Measurements from ENCODE around the gene LRRC4C. TPM values are rescaled to one million over a fixed set of nuclear protein-coding genes. Genes with fewer than 3 reads are reported as not detected.

Gene LRRC4C
- total and polyA plus RNA-seq, 2 donors (not counting 1 experiment from before 2014, with no cell fraction given) = under 0.01 to 0.02 TPM

DNA sequence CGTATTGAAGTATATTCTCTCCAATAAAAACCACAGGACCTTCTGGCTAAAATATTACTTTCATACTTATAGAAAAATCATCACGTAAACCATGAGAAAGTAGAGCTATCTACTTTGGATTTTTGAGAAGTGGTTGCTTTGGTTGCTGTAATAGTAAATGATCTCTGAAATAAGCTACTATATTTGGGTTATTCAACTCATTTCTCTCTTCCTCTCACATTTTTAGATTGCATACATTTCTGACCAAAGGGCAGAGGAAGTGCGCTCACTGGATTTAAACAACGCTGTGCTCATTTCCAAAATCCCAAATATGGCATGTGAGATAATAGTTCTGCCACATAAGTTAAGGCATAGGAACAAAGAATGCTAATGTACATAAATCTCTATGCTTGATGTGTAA lies 357.0 kb downstream of the LRRC4C start:
- no peak overlapping the region for H3K27ac ChIP-seq (ENCODE audit: insufficient read depth, low read length)
- no peaks in the 10 kb centered on the region for H3K36me3 ChIP-seq (ENCODE audit: control insufficient read depth, insufficient read depth, low read length)
- H3K4me3 ChIP-seq (replicated peaks in 1 of 4; ENCODE audit: control extremely low read depth in 1 of 4, insufficient read depth in 1 of 4, low read depth in 3 of 4, low read length in 4 of 4) = no peak overlapping the region
- no peak overlapping the region for H2AFZ ChIP-seq (ENCODE audit: low read length)
- no peak overlapping the region for H3K4me2 ChIP-seq (ENCODE audit: extremely low read depth, insufficient read depth, low read length)
- H3K4me1 ChIP-seq (ENCODE audit: control insufficient read depth, extremely low read depth, insufficient read depth, low read length) = no peaks in the 10 kb centered on the region
- H3K9ac ChIP-seq (ENCODE audit: insufficient read depth, low read length) = no peak overlapping the region
- no peak for TF ChIP-seq EZH2 (IDR thresholded peaks at IDR 0.05; ENCODE audit: low read length, missing control alignments)
- TF ChIP-seq, protein P1, sequence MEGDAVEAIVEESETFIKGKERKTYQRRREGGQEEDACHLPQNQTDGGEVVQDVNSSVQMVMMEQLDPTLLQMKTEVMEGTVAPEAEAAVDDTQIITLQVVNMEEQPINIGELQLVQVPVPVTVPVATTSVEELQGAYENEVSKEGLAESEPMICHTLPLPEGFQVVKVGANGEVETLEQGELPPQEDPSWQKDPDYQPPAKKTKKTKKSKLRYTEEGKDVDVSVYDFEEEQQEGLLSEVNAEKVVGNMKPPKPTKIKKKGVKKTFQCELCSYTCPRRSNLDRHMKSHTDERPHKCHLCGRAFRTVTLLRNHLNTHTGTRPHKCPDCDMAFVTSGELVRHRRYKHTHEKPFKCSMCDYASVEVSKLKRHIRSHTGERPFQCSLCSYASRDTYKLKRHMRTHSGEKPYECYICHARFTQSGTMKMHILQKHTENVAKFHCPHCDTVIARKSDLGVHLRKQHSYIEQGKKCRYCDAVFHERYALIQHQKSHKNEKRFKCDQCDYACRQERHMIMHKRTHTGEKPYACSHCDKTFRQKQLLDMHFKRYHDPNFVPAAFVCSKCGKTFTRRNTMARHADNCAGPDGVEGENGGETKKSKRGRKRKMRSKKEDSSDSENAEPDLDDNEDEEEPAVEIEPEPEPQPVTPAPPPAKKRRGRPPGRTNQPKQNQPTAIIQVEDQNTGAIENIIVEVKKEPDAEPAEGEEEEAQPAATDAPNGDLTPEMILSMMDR (conservative IDR thresholded peaks at IDR 0.05 in 1 of 2, IDR thresholded peaks at IDR 0.05 in 1 of 2; ENCODE audit: low read depth in 1 of 2, low read length in 2 of 2) = no peak
- no peak for DNase-seq (ENCODE audit: low read depth in 2 of 2)
- no peaks in the 10 kb centered on the region for H3K79me2 ChIP-seq (ENCODE audit: control insufficient read depth, insufficient read depth, low read length)
- H3K27me3 ChIP-seq (ENCODE audit: control insufficient read depth, insufficient read depth, low read length) = no peaks in the 10 kb centered on the region
- H4K20me1 ChIP-seq (ENCODE audit: control insufficient read depth, extremely low read depth, insufficient read depth, low read length) = no peaks in the 10 kb centered on the region
- no peaks in the 10 kb centered on the region for H3K9me3 ChIP-seq (ENCODE audit: control insufficient read depth, insufficient read depth, low read depth, low read length)

GRCh38 chr11:41099654-41100053 lies 359.8 kb downstream of the LRRC4C start:
- no peak overlapping the region for H2AFZ ChIP-seq (ENCODE audit: low read length)
- H3K4me1 ChIP-seq (ENCODE audit: control insufficient read depth, extremely low read depth, insufficient read depth, low read length) = no peaks in the 10 kb centered on the region
- peak in 1 of 2 donors; percentile 19 for DNase-seq (ENCODE audit: low read depth in 2 of 2)
- no peaks in the 10 kb centered on the region for H4K20me1 ChIP-seq (ENCODE audit: control insufficient read depth, extremely low read depth, insufficient read depth, low read length)
- H3K79me2 ChIP-seq (ENCODE audit: control insufficient read depth, insufficient read depth, low read length) = no peaks in the 10 kb centered on the region
- no peak overlapping the region for H3K4me3 ChIP-seq (replicated peaks in 1 of 4; ENCODE audit: control extremely low read depth in 1 of 4, insufficient read depth in 1 of 4, low read depth in 3 of 4, low read length in 4 of 4)
- no peak overlapping the region for H3K4me2 ChIP-seq (ENCODE audit: extremely low read depth, insufficient read depth, low read length)
- H3K36me3 ChIP-seq (ENCODE audit: control insufficient read depth, insufficient read depth, low read length) = no peaks in the 10 kb centered on the region
- H3K27ac ChIP-seq (ENCODE audit: insufficient read depth, low read length) = no peak overlapping the region
- TF ChIP-seq, protein P1 (conservative IDR thresholded peaks at IDR 0.05 in 1 of 2, IDR thresholded peaks at IDR 0.05 in 1 of 2; ENCODE audit: low read depth in 1 of 2, low read length in 2 of 2) = no peak
- no peak for TF ChIP-seq EZH2 (IDR thresholded peaks at IDR 0.05; ENCODE audit: low read length, missing control alignments)
- no peak overlapping the region for H3K9ac ChIP-seq (ENCODE audit: insufficient read depth, low read length)
- H3K27me3 ChIP-seq (ENCODE audit: control insufficient read depth, insufficient read depth, low read length) = no peaks in the 10 kb centered on the region
- H3K9me3 ChIP-seq (ENCODE audit: control insufficient read depth, insufficient read depth, low read depth, low read length) = no peaks in the 10 kb centered on the region

DNA sequence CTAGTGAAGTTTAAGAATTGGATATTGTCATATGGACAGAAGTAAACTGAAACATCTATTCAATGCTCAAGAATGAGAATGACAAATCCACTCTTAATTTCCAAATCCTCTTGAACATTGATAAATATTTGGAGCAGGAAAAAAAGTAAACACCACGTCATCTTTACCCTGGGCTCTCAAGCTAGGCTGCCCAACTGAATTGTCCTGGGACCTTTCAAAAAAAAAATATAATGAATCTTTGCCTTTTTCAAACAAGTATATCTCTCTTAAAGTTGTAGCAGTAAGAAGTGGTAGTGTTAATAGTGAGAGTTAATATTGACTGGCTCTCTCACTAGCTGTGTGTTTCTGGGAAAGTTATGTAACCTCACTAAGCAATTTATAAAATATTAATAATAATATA lies 374.3 kb downstream of the LRRC4C start:
- Histone ChIP-seq H3K4me2 (ENCODE audit: extremely low read depth, insufficient read depth, low read length) (no peak overlapping the region), H4K20me1 (ENCODE audit: control insufficient read depth, extremely low read depth, insufficient read depth, low read length) (no peaks in the 10 kb centered on the region), H3K4me3 (replicated peaks in 1 of 4; ENCODE audit: control extremely low read depth in 1 of 4, insufficient read depth in 1 of 4, low read depth in 3 of 4, low read length in 4 of 4) (no peak overlapping the region), H3K36me3 (ENCODE audit: control insufficient read depth, insufficient read depth, low read length) (no peaks in the 10 kb centered on the region), H3K9ac (ENCODE audit: insufficient read depth, low read length) (no peak overlapping the region), H3K4me1 (ENCODE audit: control insufficient read depth, extremely low read depth, insufficient read depth, low read length) (no peaks in the 10 kb centered on the region), H3K9me3 (ENCODE audit: control insufficient read depth, insufficient read depth, low read depth, low read length) (no peaks in the 10 kb centered on the region), H3K27ac (ENCODE audit: insufficient read depth, low read length) (no peak overlapping the region), H3K79me2 (ENCODE audit: control insufficient read depth, insufficient read depth, low read length) (no peaks in the 10 kb centered on the region), H3K27me3 (ENCODE audit: control insufficient read depth, insufficient read depth, low read length) (no peaks in the 10 kb centered on the region), H2AFZ (ENCODE audit: low read length) (no peak overlapping the region)
- TF ChIP-seq EZH2 (IDR thresholded peaks at IDR 0.05; ENCODE audit: low read length, missing control alignments) = no peak
- TF ChIP-seq, protein P1 (conservative IDR thresholded peaks at IDR 0.05 in 1 of 2, IDR thresholded peaks at IDR 0.05 in 1 of 2; ENCODE audit: low read depth in 1 of 2, low read length in 2 of 2) = no peak
- no peak for DNase-seq (ENCODE audit: low read depth in 2 of 2)

All from fibroblast of lung (primary cell).